ENCODE measurements around the gene APOL2.
A peak's percentile ranks its signal among the peaks of the same experiment; 100 is the strongest.
"Not testable (repeated sequence)": the region's sequence is repeated elsewhere in the genome, so short reads cannot be mapped to it uniquely, and the experiment has no call there.

Gene APOL2

DNA sequence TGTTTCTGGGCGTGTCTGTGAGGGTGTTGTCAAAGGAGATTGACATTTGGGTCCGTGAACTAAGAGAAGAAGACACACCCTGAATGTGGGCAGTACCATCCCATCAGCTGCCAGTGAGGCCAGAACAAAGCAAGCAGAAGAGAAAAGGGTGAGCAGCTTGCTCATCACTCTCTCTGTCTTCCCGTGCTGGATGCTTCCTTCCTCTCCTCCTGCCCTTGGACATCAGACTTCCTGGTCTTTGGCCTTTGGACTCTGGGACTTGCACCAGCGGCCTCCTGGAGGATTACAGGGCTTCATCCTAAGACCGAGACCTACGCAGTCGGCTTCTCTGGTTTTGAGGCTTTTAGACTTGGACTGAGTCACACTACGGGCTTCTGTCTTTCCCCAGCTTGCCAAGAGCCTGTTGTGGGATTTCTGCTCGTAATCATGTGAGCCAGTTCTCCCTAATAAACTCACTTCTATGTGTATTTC is 18.8 kb downstream of the APOL2 start:
- no peak for DNase-seq

- no peak for DNase-seq
These were observed 20.6 kb downstream of the APOL2 start for GRCh38 chr22:36218648-36219193.

- no peak for DNase-seq
These were observed 23.3 kb downstream of the APOL2 start for GRCh38 chr22:36215981-36216380.

DNA sequence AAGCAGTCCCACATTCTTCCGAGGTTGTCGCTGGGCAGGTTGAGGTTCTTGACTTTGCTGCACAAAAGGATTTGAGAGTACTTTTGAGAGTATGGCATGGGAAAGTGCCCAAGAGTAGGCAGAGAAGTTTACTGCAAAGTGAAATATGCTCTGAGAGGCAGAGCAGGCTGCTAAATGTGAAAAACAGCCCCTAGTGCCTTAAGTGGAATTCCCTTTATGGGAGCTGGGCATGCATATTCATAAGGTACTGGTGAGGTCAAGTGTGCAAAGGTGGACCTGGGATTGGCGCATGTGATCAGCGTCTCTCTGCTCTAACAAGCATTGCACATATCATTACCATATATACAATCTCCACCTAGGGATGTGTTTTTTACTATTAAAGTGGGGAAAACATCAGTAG is 25.7 kb downstream of the APOL2 start:
- no peak for DNase-seq

- no peak for DNase-seq
These were observed 26.4 kb downstream of the APOL2 start for GRCh38 chr22:36212901-36213300.

- DNase-seq = no peak
These were observed 28.0 kb downstream of the APOL2 start for GRCh38 chr22:36211237-36211861.

DNA sequence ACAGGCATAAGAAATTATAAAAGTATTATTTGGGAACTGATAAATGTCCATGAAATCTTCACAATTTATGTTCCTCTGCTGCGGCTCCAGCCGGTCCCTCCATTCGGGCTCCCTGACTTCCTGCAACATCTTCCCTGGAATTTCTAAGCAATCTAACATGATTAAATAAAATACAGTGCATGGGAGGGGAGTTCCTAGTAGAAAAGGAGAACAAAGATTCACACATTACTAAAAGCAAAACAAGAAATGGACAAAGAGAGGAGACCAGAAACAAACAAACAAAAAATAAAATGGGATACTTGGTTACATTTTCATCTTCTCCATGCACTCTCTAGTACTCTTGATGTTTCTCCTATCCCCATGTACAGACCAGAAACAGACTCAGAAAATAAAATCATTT is 29.1 kb downstream of the APOL2 start:
- DNase-seq = no peak

GRCh38 chr22:36209488-36209908 is 29.8 kb downstream of the APOL2 start:
- not testable (repeated sequence) for DNase-seq

- DNase-seq = no peak
These were observed 30.4 kb downstream of the APOL2 start for GRCh38 chr22:36208914-36209313.

GRCh38 chr22:36208162-36208765 is 31.1 kb downstream of the APOL2 start:
- DNase-seq = no peak

GRCh38 chr22:36206255-36206654 is 33.1 kb downstream of the APOL2 start:
- DNase-seq = no peak

DNA sequence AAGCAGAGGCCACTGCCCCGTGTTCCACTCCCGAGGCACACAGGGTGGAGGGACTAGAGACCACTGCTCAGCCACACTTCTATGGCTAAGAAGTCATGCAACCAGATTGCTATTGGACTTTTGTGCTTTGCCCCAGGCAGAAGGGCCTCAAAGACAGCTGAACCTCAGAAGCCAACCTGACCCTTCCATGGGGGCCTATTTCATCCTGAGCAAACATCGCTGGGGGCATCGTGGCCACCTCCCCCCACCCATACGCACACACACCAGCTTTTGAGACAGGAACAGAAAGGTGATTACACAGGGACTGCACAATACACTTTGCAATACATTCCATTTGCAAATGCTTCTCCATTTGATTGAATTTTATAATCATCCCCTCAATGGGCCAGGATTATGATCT is 33.8 kb downstream of the APOL2 start:
- DNase-seq = not testable (repeated sequence)

DNA sequence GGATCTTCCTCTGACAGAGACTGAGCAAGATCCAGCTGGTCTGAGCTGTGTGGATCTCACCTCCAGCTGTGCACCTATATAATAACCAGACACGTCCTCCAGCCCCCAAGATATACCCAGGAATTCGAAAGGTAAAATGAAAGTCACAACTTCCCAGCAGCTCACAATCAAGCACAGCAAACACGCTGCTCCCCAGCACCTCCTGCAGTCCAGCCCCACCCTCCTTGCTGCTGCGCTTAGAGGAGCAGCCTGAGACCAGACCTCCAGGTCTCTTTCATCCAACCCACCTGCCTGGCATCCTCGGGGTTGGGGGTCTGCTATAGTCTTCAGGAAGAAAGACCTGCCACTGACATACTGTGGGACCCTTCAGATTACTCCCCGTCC is 34.7 kb downstream of the APOL2 start:
- DNase-seq = no peak

GRCh38 chr22:36204001-36204631 is 35.2 kb downstream of the APOL2 start:
- DNase-seq = no peak

DNA sequence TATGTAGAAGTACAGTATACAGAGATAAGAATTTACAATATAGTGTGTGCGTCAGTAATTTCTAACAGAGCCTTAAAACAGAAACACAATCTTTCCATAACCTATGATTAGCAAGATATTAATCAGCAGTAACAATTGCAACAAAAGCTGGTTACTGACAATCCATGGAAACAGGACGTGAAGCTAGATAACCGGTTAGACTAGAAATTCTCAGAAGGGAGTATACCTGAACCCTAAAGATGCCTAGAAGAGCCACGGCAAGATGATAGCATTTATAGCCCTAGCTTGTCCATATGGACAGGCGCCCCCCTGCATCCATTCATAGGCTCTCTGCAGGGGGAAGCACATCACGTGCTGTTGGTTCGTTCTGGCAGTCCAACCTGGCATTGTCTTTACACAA is 35.9 kb downstream of the APOL2 start:
- DNase-seq = not testable (repeated sequence)

DNA sequence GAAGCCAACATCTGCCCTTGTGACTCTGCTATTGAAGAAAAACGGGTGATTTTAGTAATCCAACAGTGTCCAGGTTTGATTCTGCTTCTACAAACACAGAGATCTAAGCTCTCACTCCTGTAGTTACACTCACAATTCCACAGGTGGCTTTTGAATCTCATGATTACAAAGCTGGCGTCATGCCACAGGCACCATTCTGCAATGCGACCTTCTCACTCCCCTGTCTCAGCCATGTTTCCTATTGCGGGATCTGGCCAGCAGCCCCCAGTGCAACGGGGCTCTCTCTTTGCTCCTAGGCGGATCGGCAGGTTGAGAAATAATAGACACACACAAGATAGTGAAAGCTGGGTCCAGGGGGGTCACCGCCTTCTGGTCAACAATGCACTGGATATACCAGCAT is 36.4 kb downstream of the APOL2 start:
- not testable (repeated sequence) for DNase-seq

DNA sequence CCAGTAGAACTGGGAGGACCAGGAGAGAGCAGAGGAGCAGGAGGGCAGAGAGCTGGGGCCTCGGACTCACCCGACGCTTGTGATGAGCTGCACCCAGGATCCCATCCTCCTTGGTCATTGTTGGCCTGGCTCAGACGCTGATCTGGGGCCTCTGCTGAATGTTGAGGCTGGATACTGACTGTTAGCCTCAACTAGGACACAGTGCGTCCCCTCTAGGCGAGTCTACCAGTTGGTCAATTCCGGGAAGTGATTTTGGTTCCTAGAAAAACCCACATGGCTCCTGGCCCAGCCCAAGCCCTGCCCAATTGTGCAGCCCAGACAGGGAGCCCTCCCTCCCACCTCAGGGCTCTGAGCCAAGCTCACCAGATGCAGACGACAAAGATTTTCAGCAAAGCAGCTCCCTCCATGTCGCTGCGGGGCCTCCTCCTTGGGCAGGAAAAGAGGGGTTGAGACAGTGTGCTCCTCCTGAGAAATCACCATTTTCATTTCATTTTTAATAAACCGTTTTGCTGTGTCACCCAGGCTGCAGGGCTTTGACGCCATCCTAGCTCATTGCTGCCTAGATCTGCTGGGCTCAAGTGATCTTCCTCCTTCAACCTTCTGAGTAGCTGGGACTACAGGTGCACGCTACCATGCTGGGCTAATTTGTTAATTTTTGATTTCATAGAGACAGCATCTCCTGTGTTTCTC is 37.6 kb downstream of the APOL2 start, which contains the start of gene APOL4:
APOL4 (minus strand) TSS at position 180 of the 690 bp plus-strand sequence; CDS start at position 105, 75 bp downstream.
- DNase-seq = peak; percentile 7

DNA sequence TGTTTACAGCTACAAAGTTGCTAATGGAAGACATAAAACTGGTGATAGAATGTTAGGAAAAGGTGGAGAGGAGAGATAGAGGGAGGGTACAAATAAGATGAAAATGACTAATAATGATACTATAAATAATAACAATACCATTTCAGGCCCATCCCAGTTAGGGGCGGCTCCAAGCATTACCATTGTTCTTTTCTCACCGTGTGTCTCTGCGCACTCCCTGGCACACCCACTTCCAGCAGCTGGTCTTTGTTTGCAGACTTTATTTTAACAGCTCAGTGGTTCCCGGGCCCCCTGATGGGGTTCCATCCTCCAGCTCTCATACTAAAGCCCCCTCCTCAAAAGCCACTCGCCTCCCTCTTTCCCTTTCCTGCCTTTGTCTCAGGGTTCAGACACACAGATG is 38.3 kb downstream of the APOL2 start:
- not testable (repeated sequence) for DNase-seq

DNA sequence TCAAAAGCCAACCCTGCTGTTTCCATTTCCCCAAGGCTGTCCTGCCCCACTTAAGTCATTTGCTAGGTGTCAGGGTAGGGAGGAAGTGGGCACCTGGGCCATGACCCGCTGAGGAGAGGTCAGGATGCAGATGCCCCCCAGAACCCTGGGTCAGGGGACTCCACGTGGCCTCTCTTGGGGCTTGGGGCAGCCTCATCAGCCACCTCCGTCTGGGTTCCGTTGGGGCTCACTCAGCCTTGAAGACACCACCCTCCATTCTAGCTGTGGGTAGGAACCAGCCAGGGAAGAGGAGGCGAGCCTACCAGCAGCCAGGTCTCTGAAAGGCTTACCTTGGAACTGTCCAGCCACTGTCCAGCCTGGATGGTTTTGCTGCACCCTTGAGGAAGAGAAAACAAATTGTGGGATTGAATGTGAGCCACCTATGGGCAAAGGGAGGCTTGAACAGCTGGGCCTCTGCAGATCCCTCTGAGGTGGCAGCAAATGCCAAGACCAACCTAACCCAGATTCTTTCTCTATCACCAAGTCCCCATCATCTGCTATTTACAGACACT is 40.3 kb downstream of the APOL2 start:
- no peak for DNase-seq

DNA sequence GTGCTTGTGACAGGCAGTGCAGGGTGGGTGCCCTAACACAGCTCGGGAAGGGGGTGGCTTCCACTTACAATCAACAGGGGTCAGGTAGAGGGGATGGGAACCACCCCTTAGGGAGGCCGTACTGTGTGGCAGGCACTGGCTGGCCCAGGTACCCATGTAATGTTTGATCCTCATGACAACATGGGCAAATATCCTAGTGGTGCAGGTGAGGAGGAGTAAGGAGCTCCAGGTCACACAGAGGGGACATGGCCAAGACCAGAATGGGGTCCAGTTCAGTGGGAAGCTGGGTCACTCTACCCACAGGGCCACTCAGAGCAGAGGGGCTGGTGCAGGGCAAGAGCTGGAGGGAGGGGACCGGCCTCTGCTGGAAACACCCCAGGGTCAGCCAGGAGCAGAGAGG is 40.8 kb downstream of the APOL2 start:
- no peak for DNase-seq

DNA sequence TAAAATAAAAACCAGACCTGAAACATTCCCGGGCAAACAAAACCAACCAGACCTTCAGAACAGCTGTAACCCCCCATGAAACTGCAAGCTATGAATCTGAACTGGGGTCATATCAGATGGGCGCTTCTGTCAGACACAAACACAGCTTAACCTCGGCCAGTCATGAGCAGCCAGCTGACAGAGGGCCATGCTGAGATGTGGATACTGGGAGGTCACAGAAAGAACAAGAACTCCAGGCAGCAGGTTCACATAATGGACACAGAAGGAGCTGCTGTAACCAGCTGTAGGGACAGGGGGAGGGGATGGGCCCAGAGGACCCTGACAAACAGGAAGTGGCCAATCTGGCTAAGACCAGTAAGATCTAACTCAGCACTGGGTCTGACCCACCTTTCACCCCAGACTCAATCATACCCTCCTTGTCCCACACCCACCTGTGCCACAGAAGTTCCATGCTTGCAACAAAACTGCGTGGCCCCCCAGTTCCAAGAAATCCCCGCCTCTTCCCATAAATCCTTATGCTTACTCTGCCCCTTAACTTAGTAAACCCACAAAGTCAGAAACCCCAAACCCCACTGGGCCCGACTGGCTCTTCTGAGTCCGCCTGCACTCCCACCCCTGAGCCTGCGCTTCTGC is 41.7 kb downstream of the APOL2 start:
- peak; percentile 38 for DNase-seq

DNA sequence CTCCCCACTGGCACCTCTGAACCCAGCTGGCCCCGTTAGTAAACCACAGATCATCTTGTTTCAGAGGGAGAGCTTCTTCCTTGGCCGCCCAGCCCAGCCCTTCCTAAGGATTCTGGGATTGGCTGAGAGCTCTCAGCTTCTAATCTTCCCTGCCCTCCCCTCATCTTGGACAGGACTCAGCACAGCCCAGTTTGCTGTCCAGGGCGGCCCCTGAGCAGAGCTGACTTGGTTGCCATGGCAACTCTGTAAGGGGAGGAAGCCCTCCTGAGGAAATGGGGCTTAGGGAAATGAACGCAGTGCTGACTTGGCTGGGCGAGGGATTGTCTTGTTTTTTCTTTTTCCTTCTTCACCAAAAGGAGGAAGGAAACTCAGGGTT is 42.3 kb downstream of the APOL2 start:
- DNase-seq = peak; percentile 8

Data from activated CD4-positive, alpha-beta T cell treated with anti-CD3 and anti-CD28 coated beads, Interleukin-10, Interleukin-2, amounts not matched to agents 100 ng/mL and 50 ng/mL, durations not matched to agents 16 hours and 8 hours (primary cell).